ENCODE results near the gene C9orf50.
"Not testable (repeated sequence)": the region's sequence is repeated elsewhere in the genome, so short reads cannot be mapped to it uniquely, and the experiment has no call there.

C9orf50 gene

GRCh38 chr9:129620669-129621295 is at the start of gene C9orf50:
C9orf50 (minus strand) TSS chr9:129621101; CDS start chr9:129620574, 527 bp downstream.
- no peak for DNase-seq

GRCh38 chr9:129669946-129670345 is 49.0 kb upstream of the C9orf50 start:
- DNase-seq, result no peak

- no peak for DNase-seq
Observed at GRCh38 chr9:129669141-129669718, 48.3 kb upstream of the C9orf50 start.

GRCh38 chr9:129667850-129668249 is 46.9 kb upstream of the C9orf50 start:
- no peak for DNase-seq

GRCh38 chr9:129667378-129667777 is 46.5 kb upstream of the C9orf50 start:
- no peak for DNase-seq

- no peak for DNase-seq
Observed at GRCh38 chr9:129666575-129666974, 45.7 kb upstream of the C9orf50 start.

- DNase-seq, result no peak
Observed at GRCh38 chr9:129665814-129666520, 45.1 kb upstream of the C9orf50 start.

- no peak for DNase-seq
Observed at GRCh38 chr9:129665389-129665775, 44.5 kb upstream of the C9orf50 start, which contains the start of gene PRRX2. PRRX2 (plus strand) TSS chr9:129665647; CDS start chr9:129665868, 221 bp downstream.

GRCh38 chr9:129664746-129665388 is 44.0 kb upstream of the C9orf50 start:
- no peak for DNase-seq

- not testable (repeated sequence) for DNase-seq
Observed at GRCh38 chr9:129662239-129662638, 41.3 kb upstream of the C9orf50 start.

GRCh38 chr9:129661029-129661428 is 40.1 kb upstream of the C9orf50 start:
- no peak for DNase-seq

GRCh38 chr9:129656795-129657390 is 36.0 kb upstream of the C9orf50 start:
- DNase-seq, result no peak

- no peak for DNase-seq
Observed at GRCh38 chr9:129655696-129656095, 34.8 kb upstream of the C9orf50 start.

GRCh38 chr9:129655154-129655553 is 34.3 kb upstream of the C9orf50 start:
- DNase-seq, result no peak

GRCh38 chr9:129654554-129655040 is 33.7 kb upstream of the C9orf50 start:
- DNase-seq, result no peak

GRCh38 chr9:129653823-129654553 is 33.1 kb upstream of the C9orf50 start:
- no peak for DNase-seq

- DNase-seq, result no peak
Observed at GRCh38 chr9:129650680-129651235, 29.9 kb upstream of the C9orf50 start.

GRCh38 chr9:129649726-129650679 is 29.1 kb upstream of the C9orf50 start:
- DNase-seq, result no peak

GRCh38 chr9:129648764-129649115 is 27.8 kb upstream of the C9orf50 start:
- no peak for DNase-seq

- DNase-seq, result no peak
Observed at GRCh38 chr9:129648092-129648763, 27.3 kb upstream of the C9orf50 start.

Measured in hippocampal formation (tissue), 2 donors.